WERI-Rb-1 (cell line): ENCODE measurements around the gene RSF1.

ENCODE experiments used
- DNase-seq: peaks from one replicate; pipeline ENCODE4 v3.0.0-alpha.2; 2020
- H3K27ac ChIP-seq: fragments of 250-450 bp; sonication (Bioruptor Pico); 2 replicates; pipeline ENCODE4 v1.5.1; 2020; ENCODE audit warnings: mild to moderate bottlenecking, moderate library complexity
- H3K27me3 ChIP-seq: fragments of 250-450 bp; sonication (Bioruptor Pico); 2 replicates; pipeline ENCODE4 v1.5.1; 2021; ENCODE audit warnings: mild to moderate bottlenecking, low read depth, moderate library complexity; ENCODE audit not compliant: insufficient read depth, severe bottlenecking
- H3K36me3 ChIP-seq: fragments of 250-450 bp; sonication (Bioruptor Pico); 2 replicates; pipeline ENCODE4 v1.5.1; 2020; ENCODE audit warnings: mild to moderate bottlenecking, moderate library complexity
- H3K4me3 ChIP-seq: 2 replicates; pipeline ENCODE4 v1.5.1; 2011; ENCODE audit warnings: low read depth, mild to moderate bottlenecking, control low read depth, low read length
- H3K9me3 ChIP-seq: fragments of 250-450 bp; sonication (Bioruptor Pico); 2 replicates; pipeline ENCODE4 v1.5.1; 2021; ENCODE audit warnings: mild to moderate bottlenecking, moderate library complexity; ENCODE audit not compliant: severe bottlenecking
- CTCF ChIP-seq: IDR thresholded peaks from 2 replicates; pipeline ENCODE4 v1.5.1; 2011; ENCODE audit warnings: low read depth, mild to moderate bottlenecking, control low read depth, inconsistent platforms, low read length

The RSF1 gene

GRCh38 chr11:77753230-77753629 lies 67.3 kb downstream of the RSF1 start:
- H3K4me3 ChIP-seq: no peak overlapping the region
- no peak for TF ChIP-seq CTCF
- no peaks in the 10 kb centered on the region for H3K27me3 ChIP-seq
- DNase-seq: no peak
- peaks cover 21% of the 10 kb centered on the region for H3K36me3 ChIP-seq
- no peak overlapping the region for H3K27ac ChIP-seq
- H3K9me3 ChIP-seq: no peaks in the 10 kb centered on the region

GRCh38 chr11:77752516-77752915 lies 68.0 kb downstream of the RSF1 start:
- Histone ChIP-seq H3K36me3 (peaks cover 21% of the 10 kb centered on the region), H3K27ac (no peak overlapping the region), H3K9me3 (no peaks in the 10 kb centered on the region), H3K4me3 (no peak overlapping the region), H3K27me3 (no peaks in the 10 kb centered on the region)
- no peak for TF ChIP-seq CTCF
- DNase-seq: no peak

DNA sequence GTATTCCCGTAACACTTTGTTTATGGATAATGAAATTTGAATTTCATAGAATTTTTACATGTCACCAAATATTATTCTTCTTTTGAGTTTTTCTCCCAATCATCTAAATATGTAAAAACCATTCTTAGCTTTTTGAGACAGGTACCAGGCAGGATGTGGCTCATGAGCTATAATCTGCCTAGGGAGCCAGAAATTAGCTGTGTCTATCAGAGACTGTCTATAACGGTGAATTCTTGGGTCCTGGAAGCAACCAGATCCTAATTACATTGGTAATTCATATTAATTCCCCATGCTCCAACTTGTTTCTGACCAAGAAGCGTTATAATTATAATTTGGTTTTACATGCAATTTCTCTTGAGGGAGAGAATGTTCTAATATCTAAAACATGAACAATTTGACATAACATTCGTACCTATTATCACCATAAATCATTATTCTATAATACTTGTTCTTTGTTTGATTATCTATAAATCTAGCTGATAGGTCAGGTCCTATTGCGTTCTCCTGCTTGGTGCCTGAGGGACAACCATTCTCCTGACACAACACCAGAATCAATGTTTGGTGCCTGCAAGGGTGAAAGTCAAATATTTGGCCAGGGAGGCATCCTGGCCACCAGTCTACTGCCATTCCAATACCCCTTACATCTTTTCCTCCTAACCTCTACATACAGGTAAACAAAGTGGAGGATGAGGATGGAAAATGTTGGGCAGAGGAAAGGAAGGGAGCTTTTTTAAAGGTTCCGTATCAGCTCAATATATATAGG lies 69.9 kb downstream of the RSF1 start:
- H3K9me3 ChIP-seq: no peaks in the 10 kb centered on the region
- no peak overlapping the region for H3K4me3 ChIP-seq
- H3K36me3 ChIP-seq: peaks cover 17% of the 10 kb centered on the region
- H3K27me3 ChIP-seq: no peaks in the 10 kb centered on the region
- no peak overlapping the region for H3K27ac ChIP-seq
- TF ChIP-seq CTCF: no peak
- DNase-seq: no peak

GRCh38 chr11:77749232-77749631 lies 71.3 kb downstream of the RSF1 start:
- Histone ChIP-seq H3K4me3 (no peak overlapping the region), H3K36me3 (peaks cover 15% of the 10 kb centered on the region), H3K27ac (no peak overlapping the region), H3K9me3 (no peaks in the 10 kb centered on the region), H3K27me3 (no peaks in the 10 kb centered on the region)
- TF ChIP-seq CTCF: no peak
- no peak for DNase-seq

DNA sequence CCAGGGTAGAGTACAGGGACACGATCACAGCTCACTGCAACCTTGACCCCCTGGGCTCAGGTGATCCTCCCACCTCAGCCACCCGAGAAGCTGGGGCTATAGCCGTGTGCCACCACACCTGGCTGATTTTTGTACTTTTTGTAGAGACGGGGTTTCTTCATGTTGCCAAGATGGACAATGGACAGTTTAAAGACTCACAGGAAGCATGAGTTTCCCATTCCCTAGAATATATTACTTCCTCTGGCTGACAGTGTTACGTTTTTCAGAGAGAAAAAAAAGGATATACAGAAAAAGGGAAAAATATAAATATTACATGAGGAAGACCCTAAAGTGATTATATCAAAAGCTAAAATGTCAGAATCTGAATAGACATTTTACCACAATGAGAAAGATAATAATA lies 72.3 kb downstream of the RSF1 start:
- Histone ChIP-seq H3K36me3 (peaks cover 6% of the 10 kb centered on the region), H3K27me3 (no peaks in the 10 kb centered on the region), H3K9me3 (no peaks in the 10 kb centered on the region), H3K27ac (no peak overlapping the region), H3K4me3 (no peak overlapping the region)
- no peak for DNase-seq
- TF ChIP-seq CTCF: no peak
